ENCODE data around the gene PARK7.

The PARK7 gene

GRCh38 chr1:8011016-8011415, 49.5 kb downstream of the PARK7 start:
- no peak for DNase-seq

- DNase-seq: no peak
Observed at GRCh38 chr1:8011923-8012858, 50.7 kb downstream of the PARK7 start.

DNA sequence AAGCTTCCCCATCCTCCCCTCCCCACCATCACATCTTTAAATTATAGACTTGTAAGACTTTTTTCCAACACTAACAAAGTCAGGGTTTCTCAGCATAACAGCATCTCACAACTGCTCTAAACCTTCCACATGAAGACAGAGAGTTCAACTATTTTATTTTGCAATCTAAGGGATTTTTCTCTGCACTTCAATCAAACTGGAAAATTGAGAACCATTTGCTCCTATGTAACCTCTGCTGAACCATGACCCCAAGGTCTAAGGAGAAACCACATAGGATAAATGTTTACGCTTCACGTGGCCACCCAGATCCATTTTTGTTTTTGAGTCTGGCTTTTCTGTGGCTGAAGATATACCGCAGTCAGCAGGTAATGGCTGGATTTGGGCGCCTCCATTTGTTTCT, 51.4 kb downstream of the PARK7 start:
- no peak for DNase-seq

- DNase-seq: no peak
Observed at GRCh38 chr1:8013399-8013798, 51.9 kb downstream of the PARK7 start.

DNA sequence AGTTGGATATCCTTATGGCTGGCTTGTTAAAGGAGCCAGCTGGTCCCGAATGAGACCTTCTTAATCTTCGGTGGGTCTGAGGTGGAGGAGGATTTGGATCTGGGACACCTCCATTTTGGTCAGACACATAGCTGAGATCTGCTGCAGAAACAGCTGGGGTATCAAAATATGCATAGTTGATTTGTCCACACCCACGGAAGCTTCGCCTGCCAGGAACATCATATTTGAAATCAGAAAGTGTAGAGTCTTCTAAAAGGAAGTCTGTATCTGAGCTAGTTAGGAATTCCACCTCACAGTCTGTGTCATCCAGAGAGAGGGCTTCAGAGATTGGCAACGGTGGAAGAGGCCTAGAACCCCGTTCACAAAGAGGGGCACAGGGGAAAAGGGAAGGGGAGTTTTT, 52.3 kb downstream of the PARK7 start:
- DNase-seq: no peak

DNA sequence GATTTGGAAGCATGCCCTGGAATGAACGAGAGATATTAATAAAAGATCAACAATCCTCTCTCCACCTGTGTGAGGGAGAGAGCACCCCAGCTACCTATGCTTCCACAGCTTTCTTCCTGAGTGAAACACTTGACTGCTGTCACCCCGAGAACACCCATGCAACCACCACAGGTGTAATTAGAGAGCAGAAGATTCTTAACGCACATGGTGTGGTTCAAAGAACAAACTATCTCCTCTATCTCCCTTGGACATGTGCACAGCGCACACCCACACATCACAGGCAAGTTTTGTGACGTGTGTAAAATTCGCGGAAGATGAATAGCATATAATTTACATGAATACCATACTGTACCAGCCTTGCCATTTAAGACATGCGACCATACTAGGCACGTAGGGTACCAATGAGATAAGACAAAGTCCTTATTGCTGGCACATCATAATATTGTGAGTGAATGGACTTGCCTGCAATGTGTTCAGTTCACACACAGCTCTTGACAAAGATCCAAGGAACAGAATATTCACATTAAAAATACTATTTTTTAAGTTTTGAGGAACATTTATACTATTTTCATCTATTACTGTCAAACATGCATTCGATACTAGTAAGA, 53.0 kb downstream of the PARK7 start:
- DNase-seq: no peak

- DNase-seq: peak; percentile 56
Observed at GRCh38 chr1:8015036-8015808, 53.7 kb downstream of the PARK7 start.

DNA sequence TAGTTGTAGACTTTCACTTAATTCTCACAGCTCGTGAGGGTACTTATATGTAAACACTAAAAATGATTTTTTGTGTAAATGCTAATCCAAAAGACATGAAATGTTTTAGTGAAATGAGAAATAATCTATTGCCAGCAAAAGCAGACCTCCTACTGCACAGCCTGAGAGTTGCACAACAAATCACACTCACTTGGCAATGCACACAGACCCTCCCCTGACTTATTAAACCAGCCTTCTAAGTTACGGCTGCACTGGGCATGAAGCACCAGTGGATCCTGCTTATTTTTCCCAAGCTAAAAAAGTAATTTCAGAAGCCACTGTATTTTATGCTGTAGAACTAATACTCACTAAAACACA, 54.3 kb downstream of the PARK7 start:
- DNase-seq: no peak

- no peak for DNase-seq
Observed at GRCh38 chr1:8016210-8016894, 54.8 kb downstream of the PARK7 start.

GRCh38 chr1:8016895-8017241, 55.4 kb downstream of the PARK7 start:
- DNase-seq: no peak

GRCh38 chr1:8017495-8018197, 56.1 kb downstream of the PARK7 start:
- DNase-seq: no peak

DNA sequence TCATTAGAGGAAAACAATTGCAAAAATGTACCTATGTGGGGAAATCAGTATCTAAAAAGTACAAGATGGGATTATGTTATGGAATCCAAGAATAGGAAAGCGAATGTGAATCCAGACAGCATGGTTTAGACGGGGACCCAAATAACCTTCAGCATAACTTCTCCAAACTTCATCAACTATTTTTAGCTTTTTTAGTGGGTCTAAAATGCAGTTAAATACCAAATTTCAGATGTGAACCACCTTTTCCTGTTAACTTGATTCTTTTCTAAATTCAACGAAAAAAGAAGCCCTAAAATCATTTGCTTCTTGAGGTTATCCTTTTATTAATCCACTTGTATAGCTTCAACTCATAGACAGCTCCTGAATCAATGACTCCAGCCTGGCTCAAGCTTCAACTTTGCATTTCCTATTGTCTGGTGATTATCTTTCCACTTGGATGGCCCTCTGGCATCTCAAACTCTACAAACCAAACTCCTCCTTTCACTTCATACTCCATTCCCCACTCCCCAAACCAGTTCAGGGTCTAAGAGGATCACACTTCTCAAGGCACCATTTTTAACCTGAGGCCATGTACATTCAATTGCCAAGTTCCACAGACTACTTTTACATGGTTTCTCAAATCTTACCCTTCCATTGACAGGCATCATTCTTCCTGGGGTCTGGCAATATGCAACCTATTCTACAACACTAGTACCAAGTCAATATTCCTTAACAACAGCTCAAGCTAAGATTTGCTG, 57.1 kb downstream of the PARK7 start:
- no peak for DNase-seq

- DNase-seq: no peak
Observed at GRCh38 chr1:8019229-8019620, 57.7 kb downstream of the PARK7 start.

DNA sequence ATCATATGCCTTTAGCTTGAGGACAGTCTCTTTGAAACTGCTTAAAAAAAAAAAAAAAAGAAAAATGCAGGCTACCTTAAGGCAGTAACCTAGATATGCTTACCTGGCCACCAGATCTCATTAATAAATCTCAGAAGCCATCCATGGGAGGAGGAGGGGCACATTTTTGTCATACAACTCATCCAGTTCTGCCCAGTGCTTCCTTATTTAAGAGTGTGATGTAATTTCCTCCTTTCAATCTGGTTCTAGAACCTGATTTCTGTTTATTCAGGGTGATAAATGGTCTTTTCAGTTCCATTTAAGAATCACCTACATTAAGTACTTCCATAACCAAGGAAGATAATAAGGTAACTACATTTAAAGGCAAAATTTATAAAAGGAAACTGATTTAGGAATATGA, 58.5 kb downstream of the PARK7 start:
- no peak for DNase-seq

DNA sequence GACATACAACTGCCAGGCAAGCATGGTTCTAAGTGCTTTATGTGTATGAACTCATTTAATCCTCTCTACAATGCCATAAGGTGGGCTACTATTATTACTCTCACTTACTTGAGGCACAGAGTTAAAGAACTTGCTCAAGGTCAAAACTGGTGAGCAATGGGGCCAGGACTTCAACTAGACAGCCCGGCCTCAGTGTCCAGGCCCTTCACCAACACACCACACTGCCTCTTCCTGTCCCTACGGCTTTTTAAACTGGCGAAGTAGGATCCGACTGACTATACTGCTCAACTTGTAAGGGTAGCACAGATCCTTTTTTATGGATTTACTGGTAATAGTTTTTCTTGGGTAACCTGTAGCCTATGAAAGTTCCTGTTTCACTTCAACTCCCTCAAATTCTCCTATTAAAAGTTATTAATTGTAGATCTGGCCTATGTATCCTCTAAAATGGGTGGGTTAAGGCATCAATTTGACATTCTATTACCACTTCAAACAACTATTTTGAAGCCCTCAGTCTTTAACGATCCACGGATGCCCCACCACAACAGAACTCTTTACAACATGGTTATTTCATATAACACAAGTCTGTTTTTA, 60.3 kb downstream of the PARK7 start:
- DNase-seq: no peak

GRCh38 chr1:8022395-8023286, 61.1 kb downstream of the PARK7 start:
- no peak for DNase-seq

DNA sequence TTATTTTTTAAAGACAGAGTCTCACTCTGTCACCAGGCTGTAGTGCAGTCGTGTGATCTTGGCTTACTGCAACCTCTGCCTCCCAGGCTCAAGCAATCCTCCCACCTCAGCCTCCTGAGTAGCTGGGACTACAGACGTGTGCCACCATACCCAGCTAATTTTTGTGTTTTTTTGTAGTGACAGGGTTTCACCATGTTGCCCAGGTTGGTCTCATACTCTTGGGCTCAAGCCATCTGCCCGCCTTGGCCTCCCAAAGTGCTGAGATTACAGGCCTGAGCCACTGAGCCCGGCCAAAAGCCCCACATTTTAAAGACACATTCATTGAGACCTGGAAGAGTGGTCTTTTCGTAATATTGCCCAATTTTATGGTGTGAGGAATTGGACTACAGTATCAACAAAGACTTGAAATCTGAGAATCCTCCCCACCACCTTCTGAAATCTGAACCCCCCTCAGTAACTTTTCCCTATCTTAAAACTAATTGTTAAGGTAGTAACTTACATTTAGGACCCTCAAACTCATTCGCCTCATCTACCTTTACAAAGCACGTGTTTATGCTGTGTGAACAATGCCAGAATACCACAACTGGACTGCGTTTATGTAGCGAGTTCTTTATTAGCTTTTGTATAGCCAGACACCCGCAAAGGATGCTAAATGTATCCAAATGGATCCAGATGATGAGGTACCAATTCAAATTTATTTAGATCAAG, 61.9 kb downstream of the PARK7 start:
- DNase-seq: no peak

DNA sequence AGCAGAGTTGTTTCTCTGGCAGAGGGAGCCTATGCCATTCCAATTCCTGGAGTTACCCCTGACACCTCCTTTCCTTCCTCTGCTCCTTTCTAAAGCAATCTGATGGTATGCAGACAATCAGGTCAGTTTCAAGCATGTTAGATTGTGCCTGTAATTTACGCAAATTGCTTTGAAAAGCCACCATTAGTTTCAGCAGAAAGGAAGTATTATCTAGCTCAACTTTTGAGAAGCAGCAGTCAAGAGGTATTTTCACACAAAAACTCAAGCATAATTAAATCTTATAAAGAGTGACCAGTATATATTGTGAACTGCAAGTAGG, 62.4 kb downstream of the PARK7 start:
- no peak for DNase-seq

DNA sequence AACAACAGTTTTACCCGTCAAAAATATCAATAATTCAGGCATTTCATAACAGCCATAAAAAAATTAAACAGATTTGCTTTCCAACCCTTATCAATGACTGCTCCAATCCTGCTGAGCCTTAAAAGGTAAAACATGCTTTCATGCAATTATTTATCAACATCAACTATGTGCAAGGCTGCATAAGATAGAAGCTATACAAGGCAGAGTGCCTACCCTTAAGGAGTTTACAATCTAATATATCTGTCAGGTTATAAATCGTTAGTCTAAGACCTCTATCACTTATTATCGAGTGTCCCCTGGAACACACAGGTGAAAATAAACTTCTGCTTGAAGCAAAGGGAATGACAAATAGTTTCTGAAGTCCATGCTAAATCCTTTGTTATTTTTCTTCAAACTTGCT, 62.8 kb downstream of the PARK7 start:
- no peak for DNase-seq

Data from CD4-positive, alpha-beta T cell treated with Interleukin-17A for 4 hours (primary cell).